Measurements from ENCODE around the gene PHLDA3.

DNA sequence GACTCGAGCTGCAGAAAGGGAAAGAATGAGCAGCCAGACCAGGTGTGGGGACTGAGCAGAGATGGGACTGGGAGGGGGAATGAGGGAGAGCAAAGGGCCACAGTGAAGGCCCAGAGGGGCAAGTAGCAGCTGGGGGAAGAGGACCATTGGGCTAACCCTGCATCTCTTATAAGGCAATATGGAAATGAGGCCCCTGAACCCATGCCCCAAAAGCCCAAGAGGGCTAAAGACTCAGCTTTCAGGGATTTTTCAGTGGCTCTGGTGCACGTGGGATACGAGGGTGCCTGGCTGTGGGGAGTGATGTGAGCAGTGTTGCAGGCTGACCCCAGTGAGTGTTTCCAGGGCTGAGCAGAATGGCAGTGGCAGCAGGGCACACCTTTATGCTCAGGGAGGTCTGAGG lies 47.0 kb downstream of the PHLDA3 start:
- TF ChIP-seq, protein P1, sequence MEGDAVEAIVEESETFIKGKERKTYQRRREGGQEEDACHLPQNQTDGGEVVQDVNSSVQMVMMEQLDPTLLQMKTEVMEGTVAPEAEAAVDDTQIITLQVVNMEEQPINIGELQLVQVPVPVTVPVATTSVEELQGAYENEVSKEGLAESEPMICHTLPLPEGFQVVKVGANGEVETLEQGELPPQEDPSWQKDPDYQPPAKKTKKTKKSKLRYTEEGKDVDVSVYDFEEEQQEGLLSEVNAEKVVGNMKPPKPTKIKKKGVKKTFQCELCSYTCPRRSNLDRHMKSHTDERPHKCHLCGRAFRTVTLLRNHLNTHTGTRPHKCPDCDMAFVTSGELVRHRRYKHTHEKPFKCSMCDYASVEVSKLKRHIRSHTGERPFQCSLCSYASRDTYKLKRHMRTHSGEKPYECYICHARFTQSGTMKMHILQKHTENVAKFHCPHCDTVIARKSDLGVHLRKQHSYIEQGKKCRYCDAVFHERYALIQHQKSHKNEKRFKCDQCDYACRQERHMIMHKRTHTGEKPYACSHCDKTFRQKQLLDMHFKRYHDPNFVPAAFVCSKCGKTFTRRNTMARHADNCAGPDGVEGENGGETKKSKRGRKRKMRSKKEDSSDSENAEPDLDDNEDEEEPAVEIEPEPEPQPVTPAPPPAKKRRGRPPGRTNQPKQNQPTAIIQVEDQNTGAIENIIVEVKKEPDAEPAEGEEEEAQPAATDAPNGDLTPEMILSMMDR (IDR thresholded peaks at IDR 0.05): no peak
- TF ChIP-seq POLR2A (IDR thresholded peaks at IDR 0.05): no peak
